Measurements from ENCODE around the gene CEACAM6.
"Not testable (repeated sequence)": the region's sequence is repeated elsewhere in the genome, so short reads cannot be mapped to it uniquely, and the experiment has no call there.

The CEACAM6 gene

DNA sequence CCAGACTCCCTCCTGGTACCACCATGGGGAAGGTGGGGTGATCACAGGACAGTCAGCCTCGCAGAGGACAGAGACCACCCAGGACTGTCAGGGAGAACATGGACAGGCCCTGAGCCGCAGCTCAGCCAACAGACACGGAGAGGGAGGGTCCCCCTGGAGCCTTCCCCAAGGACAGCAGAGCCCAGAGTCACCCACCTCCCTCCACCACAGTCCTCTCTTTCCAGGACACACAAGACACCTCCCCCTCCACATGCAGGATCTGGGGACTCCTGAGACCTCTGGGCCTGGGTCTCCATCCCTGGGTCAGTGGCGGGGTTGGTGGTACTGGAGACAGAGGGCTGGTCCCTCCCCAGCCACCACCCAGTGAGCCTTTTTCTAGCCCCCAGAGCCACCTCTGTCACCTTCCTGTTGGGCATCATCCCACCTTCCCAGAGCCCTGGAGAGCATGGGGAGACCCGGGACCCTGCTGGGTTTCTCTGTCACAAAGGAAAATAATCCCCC, 47.4 kb upstream of the CEACAM6 start:
- H3K27me3 ChIP-seq (ENCODE audit: insufficient read depth, low read length, poor library complexity) = peaks cover 17% of the 10 kb centered on the region
- H4K20me1 ChIP-seq (ENCODE audit: insufficient read depth, low read length) = peaks cover 14% of the 10 kb centered on the region; the same call in 1 of the 2 replicates
- DNase-seq (no peak), ATAC-seq (ENCODE audit: insufficient read depth, low read depth) (no peak)
- no peak for TF ChIP-seq EZH2 (IDR thresholded peaks at IDR 0.05; ENCODE audit: borderline replicate concordance, low read depth, low read length, severe bottlenecking)
- TF ChIP-seq, protein P1, sequence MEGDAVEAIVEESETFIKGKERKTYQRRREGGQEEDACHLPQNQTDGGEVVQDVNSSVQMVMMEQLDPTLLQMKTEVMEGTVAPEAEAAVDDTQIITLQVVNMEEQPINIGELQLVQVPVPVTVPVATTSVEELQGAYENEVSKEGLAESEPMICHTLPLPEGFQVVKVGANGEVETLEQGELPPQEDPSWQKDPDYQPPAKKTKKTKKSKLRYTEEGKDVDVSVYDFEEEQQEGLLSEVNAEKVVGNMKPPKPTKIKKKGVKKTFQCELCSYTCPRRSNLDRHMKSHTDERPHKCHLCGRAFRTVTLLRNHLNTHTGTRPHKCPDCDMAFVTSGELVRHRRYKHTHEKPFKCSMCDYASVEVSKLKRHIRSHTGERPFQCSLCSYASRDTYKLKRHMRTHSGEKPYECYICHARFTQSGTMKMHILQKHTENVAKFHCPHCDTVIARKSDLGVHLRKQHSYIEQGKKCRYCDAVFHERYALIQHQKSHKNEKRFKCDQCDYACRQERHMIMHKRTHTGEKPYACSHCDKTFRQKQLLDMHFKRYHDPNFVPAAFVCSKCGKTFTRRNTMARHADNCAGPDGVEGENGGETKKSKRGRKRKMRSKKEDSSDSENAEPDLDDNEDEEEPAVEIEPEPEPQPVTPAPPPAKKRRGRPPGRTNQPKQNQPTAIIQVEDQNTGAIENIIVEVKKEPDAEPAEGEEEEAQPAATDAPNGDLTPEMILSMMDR (IDR thresholded peaks at IDR 0.05; ENCODE audit: borderline replicate concordance, extremely low read depth, low read length, poor library complexity, severe bottlenecking) = no peak
- H3K4me1 ChIP-seq (ENCODE audit: insufficient read depth, low read length) = no peaks in the 10 kb centered on the region
- H3K9ac ChIP-seq (ENCODE audit: low read depth, low read length) = no peak overlapping the region
- H3K36me3 ChIP-seq (ENCODE audit: insufficient read depth, low read length) = no peaks in the 10 kb centered on the region
- H3K4me2 ChIP-seq (ENCODE audit: insufficient read depth, low read length) = no peak overlapping the region
- no peaks in the 10 kb centered on the region for H3K9me3 ChIP-seq (ENCODE audit: insufficient read depth, low read length, severe bottlenecking)
- no peak overlapping the region for H2AFZ ChIP-seq (ENCODE audit: low read depth, low read length)
- no peak overlapping the region for H3K4me3 ChIP-seq (ENCODE audit: low read depth in 1 of 2, low read length in 2 of 2)
- no peak overlapping the region for H3K27ac ChIP-seq (ENCODE audit: low read length)
- H3K79me2 ChIP-seq (ENCODE audit: insufficient read depth, low read length) = no peaks in the 10 kb centered on the region

DNA sequence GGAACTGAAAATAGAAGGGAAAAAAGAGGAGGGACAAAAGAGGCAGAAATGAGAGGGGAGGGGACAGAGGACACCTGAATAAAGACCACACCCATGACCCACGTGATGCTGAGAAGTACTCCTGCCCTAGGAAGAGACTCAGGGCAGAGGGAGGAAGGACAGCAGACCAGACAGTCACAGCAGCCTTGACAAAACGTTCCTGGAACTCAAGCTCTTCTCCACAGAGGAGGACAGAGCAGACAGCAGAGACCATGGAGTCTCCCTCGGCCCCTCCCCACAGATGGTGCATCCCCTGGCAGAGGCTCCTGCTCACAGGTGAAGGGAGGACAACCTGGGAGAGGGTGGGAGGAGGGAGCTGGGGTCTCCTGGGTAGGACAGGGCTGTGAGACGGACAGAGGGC, 46.8 kb upstream of the CEACAM6 start, which contains the start of gene CEACAM5:
TSS of gene CEACAM5 (plus strand) at position 146 of the 400 bp plus-strand sequence. CDS start at position 252, 106 bp downstream.
- no peak within 1 kb of the TSS for H3K4me3 ChIP-seq (ENCODE audit: low read depth in 1 of 2, low read length in 2 of 2)
- DNase-seq (no peak), ATAC-seq (ENCODE audit: insufficient read depth, low read depth) (no peak)
- no peaks in the 10 kb centered on the region for H3K4me1 ChIP-seq (ENCODE audit: insufficient read depth, low read length)
- H3K79me2 ChIP-seq (ENCODE audit: insufficient read depth, low read length) = no peaks in the 10 kb centered on the region
- H3K4me2 ChIP-seq (ENCODE audit: insufficient read depth, low read length) = no peak within 1 kb of the TSS
- H2AFZ ChIP-seq (ENCODE audit: low read depth, low read length) = no peak within 1 kb of the TSS
- H3K9me3 ChIP-seq (ENCODE audit: insufficient read depth, low read length, severe bottlenecking) = no peaks in the 10 kb centered on the region
- H3K36me3 ChIP-seq (ENCODE audit: insufficient read depth, low read length) = no peaks in the 10 kb centered on the region
- no peak for TF ChIP-seq EZH2 (IDR thresholded peaks at IDR 0.05; ENCODE audit: borderline replicate concordance, low read depth, low read length, severe bottlenecking)
- TF ChIP-seq, protein P1 (IDR thresholded peaks at IDR 0.05; ENCODE audit: borderline replicate concordance, extremely low read depth, low read length, poor library complexity, severe bottlenecking) = no peak
- H3K9ac ChIP-seq (ENCODE audit: low read depth, low read length) = no peak within 1 kb of the TSS
- H4K20me1 ChIP-seq (ENCODE audit: insufficient read depth, low read length) = peaks cover 14% of the 10 kb centered on the region; the same call in 1 of the 2 replicates
- peaks cover 17% of the 10 kb centered on the region for H3K27me3 ChIP-seq (ENCODE audit: insufficient read depth, low read length, poor library complexity)
- no peak within 1 kb of the TSS for H3K27ac ChIP-seq (ENCODE audit: low read length)

DNA sequence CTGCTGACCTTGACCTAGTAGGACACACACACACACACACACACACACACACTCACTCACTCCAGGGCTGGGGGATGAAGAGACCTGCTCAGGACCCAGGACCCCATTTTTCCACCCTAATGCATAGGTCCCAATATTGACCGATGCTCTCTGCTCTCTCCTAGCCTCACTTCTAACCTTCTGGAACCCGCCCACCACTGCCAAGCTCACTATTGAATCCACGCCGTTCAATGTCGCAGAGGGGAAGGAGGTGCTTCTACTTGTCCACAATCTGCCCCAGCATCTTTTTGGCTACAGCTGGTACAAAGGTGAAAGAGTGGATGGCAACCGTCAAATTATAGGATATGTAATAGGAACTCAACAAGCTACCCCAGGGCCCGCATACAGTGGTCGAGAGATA, 45.8 kb upstream of the CEACAM6 start:
- H2AFZ ChIP-seq (ENCODE audit: low read depth, low read length); H3K4me2 ChIP-seq (ENCODE audit: insufficient read depth, low read length); DNase-seq; ATAC-seq (ENCODE audit: insufficient read depth, low read depth); H3K36me3 ChIP-seq (ENCODE audit: insufficient read depth, low read length); H3K79me2 ChIP-seq (ENCODE audit: insufficient read depth, low read length); H3K4me1 ChIP-seq (ENCODE audit: insufficient read depth, low read length); H3K27ac ChIP-seq (ENCODE audit: low read length); H3K9ac ChIP-seq (ENCODE audit: low read depth, low read length); H3K9me3 ChIP-seq (ENCODE audit: insufficient read depth, low read length, severe bottlenecking); H4K20me1 ChIP-seq (ENCODE audit: insufficient read depth, low read length); H3K4me3 ChIP-seq (ENCODE audit: low read depth in 1 of 2, low read length in 2 of 2): not testable (repeated sequence)
- peaks cover 12% of the 10 kb centered on the region for H3K27me3 ChIP-seq (ENCODE audit: insufficient read depth, low read length, poor library complexity)

DNA sequence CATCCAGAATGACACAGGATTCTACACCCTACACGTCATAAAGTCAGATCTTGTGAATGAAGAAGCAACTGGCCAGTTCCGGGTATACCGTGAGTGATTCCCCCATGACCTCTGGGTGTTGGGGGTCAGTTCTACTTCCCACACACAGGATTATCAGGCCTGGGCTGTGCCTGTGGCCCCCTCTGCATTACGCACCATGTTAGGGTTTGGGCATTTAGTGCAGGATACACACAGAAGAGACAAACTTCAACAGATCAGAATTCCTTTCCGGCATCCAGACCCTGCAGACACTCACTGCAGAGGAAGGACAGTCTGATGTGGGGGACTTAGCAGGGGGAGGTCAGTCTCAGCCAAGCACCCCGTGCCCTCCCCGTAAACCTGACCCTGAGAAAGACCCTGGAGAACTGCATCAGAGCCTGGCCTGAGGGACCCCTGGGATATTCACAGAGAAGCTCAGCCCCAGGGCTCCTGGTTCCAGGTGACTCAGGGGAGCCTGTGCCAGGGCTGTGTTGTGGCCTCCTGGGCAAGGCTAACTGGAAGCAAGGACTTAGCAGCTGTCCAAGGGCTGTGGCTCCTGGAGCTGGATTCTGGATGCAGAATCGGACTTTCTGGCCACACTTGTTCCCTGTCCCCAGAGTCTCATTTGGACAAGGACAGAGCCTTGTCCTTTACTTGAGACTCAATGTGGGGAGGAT, 45.2 kb upstream of the CEACAM6 start:
- no peak for DNase-seq
- Histone ChIP-seq H4K20me1 (ENCODE audit: insufficient read depth, low read length) (peaks cover 6% of the 10 kb centered on the region; the same call in 1 of the 2 replicates), H3K9ac (ENCODE audit: low read depth, low read length) (no peak overlapping the region), H2AFZ (ENCODE audit: low read depth, low read length) (no peak overlapping the region), H3K36me3 (ENCODE audit: insufficient read depth, low read length) (no peaks in the 10 kb centered on the region), H3K9me3 (ENCODE audit: insufficient read depth, low read length, severe bottlenecking) (no peaks in the 10 kb centered on the region), H3K4me1 (ENCODE audit: insufficient read depth, low read length) (no peaks in the 10 kb centered on the region), H3K4me2 (ENCODE audit: insufficient read depth, low read length) (no peak overlapping the region), H3K27ac (ENCODE audit: low read length) (no peak overlapping the region), H3K4me3 (ENCODE audit: low read depth in 1 of 2, low read length in 2 of 2) (no peak overlapping the region), H3K27me3 (ENCODE audit: insufficient read depth, low read length, poor library complexity) (peaks cover 12% of the 10 kb centered on the region), H3K79me2 (ENCODE audit: insufficient read depth, low read length) (no peaks in the 10 kb centered on the region)
- TF ChIP-seq, protein P1 (IDR thresholded peaks at IDR 0.05; ENCODE audit: borderline replicate concordance, extremely low read depth, low read length, poor library complexity, severe bottlenecking) = no peak
- no peak for TF ChIP-seq EZH2 (IDR thresholded peaks at IDR 0.05; ENCODE audit: borderline replicate concordance, low read depth, low read length, severe bottlenecking)
- ATAC-seq (ENCODE audit: insufficient read depth, low read depth) = no peak

All from DND-41 (cell line).